ENCODE results near the gene CRADD.

Gene CRADD

DNA sequence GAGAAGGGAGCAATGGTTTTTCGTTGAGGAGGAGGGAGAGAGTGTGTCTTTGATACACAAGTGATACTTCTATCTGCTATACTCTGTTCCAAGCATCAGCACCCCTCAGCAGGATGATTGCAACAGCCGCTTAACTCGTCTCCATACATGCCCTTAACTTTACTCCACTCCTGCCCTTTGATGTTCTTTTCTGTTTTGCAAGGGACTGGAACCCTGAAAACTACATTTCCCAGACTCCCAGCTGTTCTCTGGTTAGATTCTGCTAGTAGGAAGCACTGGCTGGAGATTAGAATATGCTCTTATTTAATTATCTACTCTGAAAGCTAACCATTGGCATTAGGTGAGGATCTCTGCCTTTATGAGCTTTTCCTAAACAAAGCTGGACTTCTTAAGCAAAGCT, 23.5 kb upstream of the CRADD start:
- no peak overlapping the region for H3K9ac ChIP-seq (ENCODE audit: low read depth, low read length)
- H3K27me3 ChIP-seq (ENCODE audit: control insufficient read depth, insufficient read depth, low read length), result no peaks in the 10 kb centered on the region
- no peaks in the 10 kb centered on the region for H3K4me1 ChIP-seq (ENCODE audit: control insufficient read depth, insufficient read depth, low read length)
- no peaks in the 10 kb centered on the region for H3K36me3 ChIP-seq (ENCODE audit: control insufficient read depth, insufficient read depth, low read length)
- no peaks in the 10 kb centered on the region for H3K9me3 ChIP-seq (ENCODE audit: control insufficient read depth, insufficient read depth, low read length)
- H3K4me3 ChIP-seq (ENCODE audit: low read depth, low read length), result no peak overlapping the region

- Histone ChIP-seq H3K9me3 (ENCODE audit: control insufficient read depth, insufficient read depth, low read length) (no peaks in the 10 kb centered on the region), H3K27me3 (ENCODE audit: control insufficient read depth, insufficient read depth, low read length) (no peaks in the 10 kb centered on the region), H3K4me3 (ENCODE audit: low read depth, low read length) (no peak overlapping the region), H3K4me1 (ENCODE audit: control insufficient read depth, insufficient read depth, low read length) (no peaks in the 10 kb centered on the region), H3K9ac (ENCODE audit: low read depth, low read length) (no peak overlapping the region), H3K36me3 (ENCODE audit: control insufficient read depth, insufficient read depth, low read length) (no peaks in the 10 kb centered on the region)
Observed at GRCh38 chr12:93654421-93654820, 22.8 kb upstream of the CRADD start.

DNA sequence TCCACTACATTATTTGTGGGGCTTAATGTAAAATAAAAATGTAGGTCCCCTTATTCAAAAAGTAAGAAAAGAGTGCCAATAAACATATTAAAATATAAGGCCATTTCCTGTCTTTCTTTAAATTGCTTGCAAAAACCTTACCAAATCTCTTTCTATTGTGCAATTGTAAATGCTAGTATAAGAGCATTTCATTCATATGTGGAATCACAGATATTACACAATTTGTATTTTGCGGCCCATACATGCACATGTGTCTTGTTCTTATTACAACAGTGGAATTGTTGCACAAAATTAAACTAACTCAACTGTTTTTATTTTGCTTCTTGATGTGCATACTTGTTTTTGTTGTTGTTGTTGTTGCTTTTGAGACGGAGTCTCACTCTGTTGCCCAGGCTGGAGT, 20.1 kb upstream of the CRADD start:
- Histone ChIP-seq H3K4me1 (ENCODE audit: control insufficient read depth, insufficient read depth, low read length) (no peaks in the 10 kb centered on the region), H3K4me3 (ENCODE audit: low read depth, low read length) (no peak overlapping the region), H3K9ac (ENCODE audit: low read depth, low read length) (no peak overlapping the region), H3K27me3 (ENCODE audit: control insufficient read depth, insufficient read depth, low read length) (no peaks in the 10 kb centered on the region), H3K36me3 (ENCODE audit: control insufficient read depth, insufficient read depth, low read length) (no peaks in the 10 kb centered on the region), H3K9me3 (ENCODE audit: control insufficient read depth, insufficient read depth, low read length) (no peaks in the 10 kb centered on the region)

GRCh38 chr12:93661021-93661420, 16.2 kb upstream of the CRADD start:
- Histone ChIP-seq H3K9ac (ENCODE audit: low read depth, low read length) (no peak overlapping the region), H3K9me3 (ENCODE audit: control insufficient read depth, insufficient read depth, low read length) (no peaks in the 10 kb centered on the region), H3K4me3 (ENCODE audit: low read depth, low read length) (no peak overlapping the region), H3K4me1 (ENCODE audit: control insufficient read depth, insufficient read depth, low read length) (no peaks in the 10 kb centered on the region), H3K36me3 (ENCODE audit: control insufficient read depth, insufficient read depth, low read length) (no peaks in the 10 kb centered on the region), H3K27me3 (ENCODE audit: control insufficient read depth, insufficient read depth, low read length) (no peaks in the 10 kb centered on the region)

DNA sequence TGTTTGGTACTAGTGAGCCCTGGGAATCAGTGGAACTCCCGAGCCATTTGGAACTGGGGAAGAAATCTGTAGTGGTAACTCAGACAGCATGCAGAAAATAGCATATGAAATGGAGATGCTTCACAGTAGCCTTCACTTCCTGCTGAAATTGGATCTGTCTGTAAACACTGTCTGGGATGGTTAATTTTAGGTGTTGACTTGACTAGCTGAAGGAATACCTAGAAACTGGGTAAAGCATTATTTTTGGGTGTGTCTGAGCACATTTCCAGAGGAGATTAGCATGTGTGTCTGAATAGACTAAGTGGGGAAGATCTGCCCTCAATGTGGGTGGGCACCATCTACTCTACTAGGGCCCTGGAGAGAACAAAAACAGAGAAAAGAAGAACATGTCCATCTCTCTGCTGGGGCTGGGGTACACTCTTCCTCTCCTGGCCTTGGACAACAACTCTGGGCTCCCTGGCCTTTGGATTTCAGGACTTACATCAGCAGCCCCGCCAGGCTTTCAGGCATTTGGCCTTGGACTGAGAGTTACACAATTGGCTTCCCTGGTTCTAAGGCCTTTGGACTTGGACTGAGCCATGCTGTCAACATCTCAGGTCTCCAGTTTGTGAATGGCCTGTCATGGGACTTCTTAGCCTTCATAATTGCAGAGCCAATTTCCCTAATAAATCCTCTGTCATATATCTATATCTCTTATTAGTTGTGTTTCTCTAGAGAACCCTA, 14.0 kb upstream of the CRADD start:
- Histone ChIP-seq H3K4me1 (ENCODE audit: control insufficient read depth, insufficient read depth, low read length) (no peaks in the 10 kb centered on the region), H3K36me3 (ENCODE audit: control insufficient read depth, insufficient read depth, low read length) (no peaks in the 10 kb centered on the region)

DNA sequence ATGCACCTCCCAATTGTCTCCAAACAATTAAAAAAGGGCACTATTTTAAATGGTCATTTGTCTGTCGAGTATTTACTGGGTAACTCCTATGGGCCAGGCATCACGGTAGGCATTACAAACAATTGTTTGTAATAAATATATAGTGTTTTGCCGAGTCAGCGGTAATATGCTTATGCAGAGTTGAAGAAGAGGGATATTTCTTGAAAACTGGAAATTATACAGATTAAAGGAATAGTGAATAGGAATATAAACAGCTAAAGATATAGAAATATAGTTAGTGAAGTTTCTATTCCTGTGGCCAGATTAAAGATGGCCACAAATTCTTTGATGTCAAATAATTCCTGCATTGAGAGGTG, 13.5 kb upstream of the CRADD start:
- H3K9me3 ChIP-seq (ENCODE audit: control insufficient read depth, insufficient read depth, low read length), result no peaks in the 10 kb centered on the region
- H3K27me3 ChIP-seq (ENCODE audit: control insufficient read depth, insufficient read depth, low read length), result no peaks in the 10 kb centered on the region
- H3K36me3 ChIP-seq (ENCODE audit: control insufficient read depth, insufficient read depth, low read length), result no peaks in the 10 kb centered on the region
- H3K9ac ChIP-seq (ENCODE audit: low read depth, low read length), result no peak overlapping the region
- H3K4me3 ChIP-seq (ENCODE audit: low read depth, low read length), result no peak overlapping the region
- H3K4me1 ChIP-seq (ENCODE audit: control insufficient read depth, insufficient read depth, low read length), result no peaks in the 10 kb centered on the region

More for the DNA sequence above, 14.0 kb upstream of the CRADD start:
- Histone ChIP-seq H3K9ac (ENCODE audit: low read depth, low read length) (no peak overlapping the region), H3K9me3 (ENCODE audit: control insufficient read depth, insufficient read depth, low read length) (no peaks in the 10 kb centered on the region), H3K27me3 (ENCODE audit: control insufficient read depth, insufficient read depth, low read length) (no peaks in the 10 kb centered on the region), H3K4me3 (ENCODE audit: low read depth, low read length) (no peak overlapping the region)

DNA sequence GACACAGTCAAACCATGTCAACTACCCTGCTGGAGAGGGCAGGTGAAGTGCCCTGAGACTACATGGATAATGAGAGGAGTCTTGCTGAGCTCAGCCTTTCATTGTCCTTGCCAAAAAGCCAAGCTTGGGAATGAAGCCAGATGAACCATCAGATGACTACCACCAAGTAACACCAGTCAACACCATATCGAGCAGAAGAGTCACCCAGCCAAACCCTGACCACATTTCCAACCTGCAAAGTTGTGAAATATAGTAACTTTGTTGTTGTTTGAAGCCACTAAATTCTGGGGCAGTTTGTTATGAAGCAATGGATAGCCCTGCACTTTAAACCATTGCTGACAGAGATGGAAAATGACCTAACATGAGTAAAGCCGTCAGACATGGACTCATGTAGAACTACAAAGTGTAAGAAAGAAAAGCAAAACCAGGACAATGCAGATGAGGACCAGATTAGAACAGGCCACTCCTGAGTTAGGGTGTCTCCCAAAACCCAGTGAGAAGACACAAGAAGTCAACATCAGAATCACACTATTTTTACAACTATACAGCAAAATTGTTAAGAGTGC, 12.5 kb upstream of the CRADD start:
- Histone ChIP-seq H3K27me3 (ENCODE audit: control insufficient read depth, insufficient read depth, low read length) (no peaks in the 10 kb centered on the region), H3K4me3 (ENCODE audit: low read depth, low read length) (no peak overlapping the region), H3K36me3 (ENCODE audit: control insufficient read depth, insufficient read depth, low read length) (no peaks in the 10 kb centered on the region), H3K9me3 (ENCODE audit: control insufficient read depth, insufficient read depth, low read length) (no peaks in the 10 kb centered on the region), H3K4me1 (ENCODE audit: control insufficient read depth, insufficient read depth, low read length) (no peaks in the 10 kb centered on the region), H3K9ac (ENCODE audit: low read depth, low read length) (no peak overlapping the region)

GRCh38 chr12:93667672-93668071, 9.5 kb upstream of the CRADD start:
- Histone ChIP-seq H3K4me3 (ENCODE audit: low read depth, low read length) (no peak overlapping the region), H3K4me1 (ENCODE audit: control insufficient read depth, insufficient read depth, low read length) (no peaks in the 10 kb centered on the region), H3K9ac (ENCODE audit: low read depth, low read length) (no peak overlapping the region), H3K9me3 (ENCODE audit: control insufficient read depth, insufficient read depth, low read length) (no peaks in the 10 kb centered on the region), H3K36me3 (ENCODE audit: control insufficient read depth, insufficient read depth, low read length) (no peaks in the 10 kb centered on the region), H3K27me3 (ENCODE audit: control insufficient read depth, insufficient read depth, low read length) (no peaks in the 10 kb centered on the region)

DNA sequence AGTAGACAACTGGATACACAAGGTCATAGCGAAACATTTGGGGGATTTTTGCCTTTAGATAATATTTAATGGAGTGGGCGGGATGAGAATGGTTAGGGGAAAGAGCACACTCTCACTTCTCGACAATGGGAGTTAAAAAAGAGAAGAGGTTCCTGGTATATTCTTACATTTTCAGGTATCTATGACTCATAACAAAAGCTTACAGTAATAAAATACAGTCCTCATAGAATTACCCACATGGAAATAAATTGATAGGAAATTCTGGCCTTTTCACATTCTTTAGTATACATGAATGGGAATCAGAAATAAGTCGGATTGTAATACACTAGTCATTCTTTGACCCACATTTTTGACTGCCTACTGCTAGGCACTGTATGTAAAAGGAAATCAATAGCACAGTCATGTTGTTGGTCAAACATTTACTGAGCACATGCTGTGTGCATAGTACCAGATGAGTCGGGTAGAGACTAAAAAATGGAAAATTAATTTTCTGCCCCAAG, 8.2 kb upstream of the CRADD start:
- no peaks in the 10 kb centered on the region for H3K36me3 ChIP-seq (ENCODE audit: control insufficient read depth, insufficient read depth, low read length)
- H3K4me1 ChIP-seq (ENCODE audit: control insufficient read depth, insufficient read depth, low read length), result no peaks in the 10 kb centered on the region
- H3K27me3 ChIP-seq (ENCODE audit: control insufficient read depth, insufficient read depth, low read length), result no peaks in the 10 kb centered on the region
- no peaks in the 10 kb centered on the region for H3K9me3 ChIP-seq (ENCODE audit: control insufficient read depth, insufficient read depth, low read length)
- H3K4me3 ChIP-seq (ENCODE audit: low read depth, low read length), result no peak overlapping the region
- no peak overlapping the region for H3K9ac ChIP-seq (ENCODE audit: low read depth, low read length)

- Histone ChIP-seq H3K36me3 (ENCODE audit: control insufficient read depth, insufficient read depth, low read length) (no peaks in the 10 kb centered on the region), H3K27me3 (ENCODE audit: control insufficient read depth, insufficient read depth, low read length) (no peaks in the 10 kb centered on the region), H3K4me1 (ENCODE audit: control insufficient read depth, insufficient read depth, low read length) (no peaks in the 10 kb centered on the region), H3K9ac (ENCODE audit: low read depth, low read length) (no peak overlapping the region), H3K4me3 (ENCODE audit: low read depth, low read length) (no peak overlapping the region), H3K9me3 (ENCODE audit: control insufficient read depth, insufficient read depth, low read length) (no peaks in the 10 kb centered on the region)
Observed at GRCh38 chr12:93669452-93669851, 7.7 kb upstream of the CRADD start.

DNA sequence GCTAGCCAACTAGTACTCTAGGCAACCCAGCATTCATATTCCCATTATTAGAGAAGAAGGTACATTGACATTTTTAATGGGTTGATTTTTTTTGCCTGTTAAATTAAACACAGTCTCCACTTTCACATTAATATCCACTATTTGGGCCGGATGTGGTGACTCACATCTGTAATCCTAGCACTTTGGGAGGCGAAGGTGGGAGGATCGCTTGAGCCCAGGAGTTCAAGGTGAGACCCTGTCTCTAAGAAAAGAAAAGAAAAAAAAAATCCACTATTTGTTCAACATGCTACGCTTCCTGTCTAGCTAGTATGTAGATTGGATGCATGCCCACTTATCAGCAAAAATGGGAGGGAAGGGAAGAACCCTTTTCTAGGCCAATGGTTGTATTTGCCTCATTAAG, 7.1 kb upstream of the CRADD start:
- Histone ChIP-seq H3K9ac (ENCODE audit: low read depth, low read length) (no peak overlapping the region), H3K4me3 (ENCODE audit: low read depth, low read length) (no peak overlapping the region), H3K9me3 (ENCODE audit: control insufficient read depth, insufficient read depth, low read length) (no peaks in the 10 kb centered on the region), H3K4me1 (ENCODE audit: control insufficient read depth, insufficient read depth, low read length) (no peaks in the 10 kb centered on the region), H3K27me3 (ENCODE audit: control insufficient read depth, insufficient read depth, low read length) (no peaks in the 10 kb centered on the region), H3K36me3 (ENCODE audit: control insufficient read depth, insufficient read depth, low read length) (no peaks in the 10 kb centered on the region)

DNA sequence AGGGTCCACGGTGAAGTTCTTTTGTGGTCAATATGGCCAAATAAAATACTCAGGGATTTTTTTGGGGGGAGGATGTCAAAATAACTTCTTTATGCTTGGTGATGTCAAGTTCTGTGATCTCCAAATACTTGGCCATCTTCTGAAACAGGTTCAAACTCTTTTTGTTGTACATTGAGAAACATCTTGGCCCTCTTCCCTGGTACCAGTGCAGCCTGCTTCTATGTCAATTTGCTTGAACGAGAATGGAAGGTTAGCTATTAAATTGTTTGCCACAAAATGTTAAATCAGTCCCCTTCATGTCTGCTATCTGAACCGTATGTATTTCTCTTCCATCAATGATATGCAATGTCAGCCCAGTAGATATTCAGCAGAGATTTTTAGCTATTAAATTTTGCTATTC, 6.1 kb upstream of the CRADD start:
- no peaks in the 10 kb centered on the region for H3K9me3 ChIP-seq (ENCODE audit: control insufficient read depth, insufficient read depth, low read length)
- no peak overlapping the region for H3K9ac ChIP-seq (ENCODE audit: low read depth, low read length)
- no peaks in the 10 kb centered on the region for H3K4me1 ChIP-seq (ENCODE audit: control insufficient read depth, insufficient read depth, low read length)
- no peaks in the 10 kb centered on the region for H3K36me3 ChIP-seq (ENCODE audit: control insufficient read depth, insufficient read depth, low read length)
- no peak overlapping the region for H3K4me3 ChIP-seq (ENCODE audit: low read depth, low read length)
- H3K27me3 ChIP-seq (ENCODE audit: control insufficient read depth, insufficient read depth, low read length), result no peaks in the 10 kb centered on the region
